Stimulated activated CD4-positive, alpha-beta T cell treated with anti-CD3 and anti-CD28 coated beads, TNF-alpha, amount 100 ng/mL, for 24 hours (primary cell): ENCODE data around the gene CARMIL1.

Experiments
- DNase-seq, 3 experiments: peaks; one replicate each; pipeline ENCODE4 v3.0.0-alpha.2; 2020; ENCODE audit warnings: low read depth in 3 of 3

Gene CARMIL1

GRCh38 chr6:25334793-25335192, 55.6 kb downstream of the CARMIL1 start:
- no peak for DNase-seq

- DNase-seq, result no peak
Observed at GRCh38 chr6:25336996-25337395, 57.8 kb downstream of the CARMIL1 start.

- DNase-seq, result no peak
Observed at GRCh38 chr6:25337431-25337830, 58.3 kb downstream of the CARMIL1 start.

GRCh38 chr6:25340431-25341202, 61.4 kb downstream of the CARMIL1 start:
- no peak for DNase-seq

- DNase-seq, result no peak
Observed at GRCh38 chr6:25341203-25341552, 62.0 kb downstream of the CARMIL1 start.

GRCh38 chr6:25341923-25342619, 62.9 kb downstream of the CARMIL1 start:
- DNase-seq, result no peak

- no peak for DNase-seq
Observed at GRCh38 chr6:25342802-25343201, 63.6 kb downstream of the CARMIL1 start.

GRCh38 chr6:25343984-25344383, 64.8 kb downstream of the CARMIL1 start:
- no peak for DNase-seq

GRCh38 chr6:25344827-25345226, 65.7 kb downstream of the CARMIL1 start:
- DNase-seq, result no peak

- DNase-seq, result no peak
Observed at GRCh38 chr6:25346064-25346463, 66.9 kb downstream of the CARMIL1 start.

- DNase-seq, result no peak
Observed at GRCh38 chr6:25350573-25350972, 71.4 kb downstream of the CARMIL1 start.

- DNase-seq, result no peak
Observed at GRCh38 chr6:25351485-25351884, 72.3 kb downstream of the CARMIL1 start.

- no peak for DNase-seq
Observed at GRCh38 chr6:25352285-25352684, 73.1 kb downstream of the CARMIL1 start.

- no peak for DNase-seq
Observed at GRCh38 chr6:25354078-25354932, 75.1 kb downstream of the CARMIL1 start.

GRCh38 chr6:25359191-25359861, 80.2 kb downstream of the CARMIL1 start:
- no peak for DNase-seq

- DNase-seq, result no peak
Observed at GRCh38 chr6:25359891-25360290, 80.7 kb downstream of the CARMIL1 start.

GRCh38 chr6:25360621-25361020, 81.4 kb downstream of the CARMIL1 start:
- no peak for DNase-seq

- DNase-seq, result no peak
Observed at GRCh38 chr6:25363427-25363826, 84.3 kb downstream of the CARMIL1 start.

- DNase-seq, result no peak
Observed at GRCh38 chr6:25365154-25365553, 86.0 kb downstream of the CARMIL1 start.

- no peak for DNase-seq
Observed at GRCh38 chr6:25366903-25367545, 87.8 kb downstream of the CARMIL1 start.

- DNase-seq, result no peak
Observed at GRCh38 chr6:25369036-25369432, 89.9 kb downstream of the CARMIL1 start.
